ENCODE results near the gene PTPN18.
"Not testable (repeated sequence)": the region's sequence is repeated elsewhere in the genome, so short reads cannot be mapped to it uniquely, and the experiment has no call there.

The PTPN18 gene

DNA sequence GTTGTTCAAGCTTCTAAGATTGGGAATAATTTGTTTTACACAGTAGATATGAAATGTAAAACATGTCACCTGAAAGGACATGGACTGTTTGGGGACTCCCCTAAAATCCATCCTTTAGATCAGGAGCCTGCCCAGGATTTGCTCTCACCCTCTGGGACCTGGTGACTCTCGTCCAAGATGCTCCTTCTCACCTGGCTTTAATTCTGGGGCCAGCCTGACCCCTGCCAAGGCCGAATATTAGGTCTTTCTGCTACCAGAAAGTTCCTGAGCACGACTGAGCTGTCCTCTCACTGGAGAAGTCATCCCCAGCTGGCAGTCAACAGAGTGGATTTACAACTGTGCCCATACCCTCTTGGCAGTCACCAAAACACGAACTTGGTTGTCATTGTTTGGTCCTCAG is 25.3 kb downstream of the PTPN18 start:
- DNase-seq (ENCODE audit: low read depth in 2 of 2), result no peak

- no peak for DNase-seq (ENCODE audit: low read depth in 2 of 2)
Measured at GRCh38 chr2:130381619-130382018, 25.8 kb downstream of the PTPN18 start.

- no peak for DNase-seq (ENCODE audit: low read depth in 2 of 2)
Measured at GRCh38 chr2:130382313-130382917, 26.6 kb downstream of the PTPN18 start.

DNA sequence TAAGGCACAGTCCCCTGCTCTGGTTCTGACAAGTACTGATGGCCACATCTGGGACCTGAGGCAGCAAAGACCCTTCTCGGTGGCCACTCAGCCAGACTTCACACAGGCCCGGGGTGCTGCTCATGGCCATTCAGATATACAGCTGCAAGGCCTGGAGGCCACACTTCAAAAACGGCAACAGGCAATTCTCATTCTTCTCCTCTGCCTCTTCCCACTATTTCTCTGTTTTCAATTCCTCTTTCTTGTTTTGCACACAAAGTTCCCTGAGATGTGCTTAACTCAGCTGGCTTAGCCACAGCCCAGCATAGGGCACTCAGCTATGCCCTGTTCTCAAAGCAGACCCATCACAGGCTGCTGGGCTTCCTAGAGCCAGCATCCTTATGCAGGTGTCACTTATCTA is 29.9 kb downstream of the PTPN18 start:
- DNase-seq (ENCODE audit: low read depth in 2 of 2), result no peak

- no peak for DNase-seq (ENCODE audit: low read depth in 2 of 2)
Measured at GRCh38 chr2:130387071-130387400, 31.2 kb downstream of the PTPN18 start.

DNA sequence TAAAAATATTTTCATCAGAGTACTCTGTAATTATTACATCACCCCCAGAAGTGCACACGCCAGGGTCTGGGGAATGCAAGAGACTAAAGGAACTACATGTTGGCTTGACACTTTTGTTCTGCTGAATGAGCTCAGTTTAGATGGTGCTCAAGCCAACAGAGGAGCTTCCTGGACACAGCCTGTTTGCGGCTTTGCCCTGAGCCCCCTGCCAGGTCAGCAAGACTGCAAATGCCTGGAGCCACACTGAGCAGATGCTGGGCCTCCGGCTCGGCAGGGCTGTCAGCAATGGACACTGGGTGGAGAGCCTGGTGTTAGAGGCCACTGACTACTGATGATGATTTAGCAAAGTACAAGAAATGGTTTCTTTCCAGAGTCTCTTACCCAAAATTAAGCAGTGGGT is 31.9 kb downstream of the PTPN18 start:
- DNase-seq (ENCODE audit: low read depth in 2 of 2), result no peak

- DNase-seq (ENCODE audit: low read depth in 2 of 2), result no peak
Measured at GRCh38 chr2:130388221-130388907, 32.5 kb downstream of the PTPN18 start.

GRCh38 chr2:130389358-130389757 is 33.5 kb downstream of the PTPN18 start:
- DNase-seq (ENCODE audit: low read depth in 2 of 2), result no peak

DNA sequence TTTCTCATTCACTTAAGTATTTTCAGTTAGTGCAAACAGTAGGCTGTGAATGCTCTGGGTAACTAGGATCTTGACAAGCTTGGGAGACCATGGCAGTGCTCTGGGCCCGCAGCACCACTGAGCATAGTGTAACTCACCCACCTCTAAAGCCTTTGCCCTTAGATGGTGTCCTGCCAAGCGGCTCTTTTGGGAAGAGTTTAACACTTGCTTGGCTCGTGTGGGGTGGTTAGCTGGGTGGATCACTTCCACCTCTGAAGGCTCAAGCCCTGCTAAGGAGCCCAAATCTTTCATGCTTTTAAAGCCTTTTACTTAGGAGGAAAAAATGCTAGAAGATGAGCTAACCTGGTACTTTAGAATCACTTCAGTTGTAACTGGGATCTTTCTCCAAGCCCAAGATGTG is 33.9 kb downstream of the PTPN18 start:
- no peak for DNase-seq (ENCODE audit: low read depth in 2 of 2)

GRCh38 chr2:130390460-130391057 is 34.7 kb downstream of the PTPN18 start:
- no peak for DNase-seq (ENCODE audit: low read depth in 2 of 2)

- DNase-seq (ENCODE audit: low read depth in 2 of 2), result peak; percentile 60 to 66
Measured at GRCh38 chr2:130391058-130391871, 35.4 kb downstream of the PTPN18 start.

GRCh38 chr2:130391872-130392670 is 36.2 kb downstream of the PTPN18 start:
- no peak for DNase-seq (ENCODE audit: low read depth in 2 of 2)

GRCh38 chr2:130393318-130393910 is 37.6 kb downstream of the PTPN18 start:
- no peak for DNase-seq (ENCODE audit: low read depth in 2 of 2)

DNA sequence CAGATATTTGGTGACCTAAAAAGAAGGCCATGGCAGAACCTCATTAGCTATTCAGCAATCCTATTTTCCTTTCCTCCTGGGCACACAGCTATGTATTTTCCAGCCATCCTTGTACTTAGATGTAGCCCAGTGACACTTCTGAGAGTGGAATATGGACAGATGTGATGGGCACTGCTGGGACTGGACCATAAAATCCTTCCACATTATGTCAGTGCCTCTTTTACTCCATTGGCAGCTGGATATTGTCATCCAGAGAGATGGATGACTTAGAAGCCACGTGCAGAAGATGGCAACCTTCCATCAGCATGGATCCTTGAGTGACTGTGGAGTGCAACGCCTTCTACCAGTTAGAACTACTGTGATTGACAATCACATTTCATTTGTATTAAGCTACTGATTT is 50.4 kb downstream of the PTPN18 start:
- DNase-seq (ENCODE audit: low read depth in 2 of 2), result not testable (repeated sequence)

- peak in 1 of 2 donors; percentile 28 for DNase-seq (ENCODE audit: low read depth in 2 of 2)
Measured at GRCh38 chr2:130416693-130417092, 60.8 kb downstream of the PTPN18 start.

GRCh38 chr2:130418845-130419244 is 63.0 kb downstream of the PTPN18 start:
- DNase-seq (ENCODE audit: low read depth in 2 of 2), result not testable (repeated sequence)
